Mesangial cell (primary cell): ENCODE results near the gene ATP2B3. TPM values are rescaled to one million over a fixed set of nuclear protein-coding genes. Genes with fewer than 3 reads are reported as not detected.

ENCODE experiments used
- total RNA-seq: library from RNA; depleted of rRNA; stranded (reverse); fragments of >200 nt; gene quantifications from 2 replicates; pipeline ENCODE4 v1.2.3, GENCODE V29; 2015

Gene ATP2B3
- under 0.01 TPM in 1 of 2 replicates, not detected in the other for total RNA-seq

DNA sequence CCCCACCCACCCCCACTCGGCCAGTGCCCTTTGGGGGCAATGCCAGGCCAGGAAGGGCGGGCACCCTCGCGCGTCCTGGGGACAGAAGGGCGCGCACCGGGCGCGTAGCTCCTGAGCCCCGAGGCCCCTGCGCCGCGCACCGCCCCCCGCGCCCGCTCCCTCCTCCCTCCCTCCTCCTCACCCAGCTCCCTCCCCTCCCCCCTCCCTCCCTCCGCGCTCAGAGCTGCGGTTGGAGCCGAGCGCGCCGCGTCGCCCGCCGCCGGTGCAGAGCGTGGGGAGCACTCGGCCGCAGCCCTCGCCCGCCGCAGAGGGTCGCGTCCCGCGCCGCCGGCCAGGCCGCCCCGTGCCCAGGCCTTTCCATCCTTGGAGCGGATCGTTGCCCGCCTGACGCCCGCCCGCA is at the start of gene ATP2B3:
Gene ATP2B3 (plus strand): TSS at position 220 of the 400 bp plus-strand sequence. CDS start 18,606 bp downstream, outside the sequence.

DNA sequence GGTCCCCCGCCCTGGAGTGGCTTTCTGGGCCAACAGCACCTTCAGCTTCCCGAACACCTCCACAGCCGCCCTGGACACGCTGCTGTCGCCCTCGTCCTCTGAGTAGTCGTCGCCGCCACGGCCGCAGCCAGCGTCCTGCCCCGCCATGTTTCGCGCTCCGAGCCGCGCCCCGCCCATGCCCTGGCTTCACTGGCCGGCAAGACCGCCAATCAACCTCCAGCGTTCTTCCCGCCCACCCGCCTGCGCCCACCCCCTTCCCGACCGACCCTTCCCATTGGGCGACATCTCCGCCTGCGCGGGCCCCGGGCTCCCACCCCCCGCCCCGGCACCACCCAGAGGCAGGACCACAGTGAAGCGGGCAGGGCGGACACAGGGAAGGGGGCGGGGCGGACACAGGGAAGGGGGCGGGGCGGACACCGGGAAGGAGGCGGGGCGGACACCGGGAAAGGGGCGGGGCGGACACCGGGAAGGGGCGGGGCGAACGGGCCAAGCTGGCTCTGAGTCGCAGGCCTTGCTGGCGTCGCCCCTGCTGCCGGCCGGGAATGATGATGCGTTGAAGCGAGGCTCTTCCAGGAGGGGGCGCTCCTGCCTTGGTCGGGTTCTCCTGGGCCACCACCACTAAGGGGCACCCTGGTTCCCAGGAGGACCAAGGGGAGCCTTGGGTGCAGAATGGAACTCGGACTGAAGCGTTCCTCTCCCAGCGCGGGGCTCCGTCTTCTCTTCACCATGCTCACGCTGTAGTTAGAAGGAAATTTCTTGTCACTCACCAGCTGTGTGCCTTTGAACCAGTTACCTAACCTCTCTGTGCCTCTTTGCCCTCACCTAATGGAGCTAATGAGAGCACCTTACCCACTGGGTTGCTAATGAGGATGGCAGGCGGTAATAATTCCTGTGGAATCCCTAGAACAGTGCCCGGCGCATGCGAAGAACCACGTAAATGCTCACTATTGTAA is 46.8 kb upstream of the ATP2B3 start, which contains the start of gene HAUS7:
Gene HAUS7 (minus strand): TSS at position 166 of the 953 bp plus-strand sequence. CDS start 19 bp downstream, at position 147.

GRCh38 chrX:153494541-153495361 is 22.7 kb upstream of the ATP2B3 start, which contains the start of gene BGN:
Gene BGN, plus strand, starts transcription at chrX:153494980. Its CDS starts 9,652 bp downstream, at chrX:153504632.

DNA sequence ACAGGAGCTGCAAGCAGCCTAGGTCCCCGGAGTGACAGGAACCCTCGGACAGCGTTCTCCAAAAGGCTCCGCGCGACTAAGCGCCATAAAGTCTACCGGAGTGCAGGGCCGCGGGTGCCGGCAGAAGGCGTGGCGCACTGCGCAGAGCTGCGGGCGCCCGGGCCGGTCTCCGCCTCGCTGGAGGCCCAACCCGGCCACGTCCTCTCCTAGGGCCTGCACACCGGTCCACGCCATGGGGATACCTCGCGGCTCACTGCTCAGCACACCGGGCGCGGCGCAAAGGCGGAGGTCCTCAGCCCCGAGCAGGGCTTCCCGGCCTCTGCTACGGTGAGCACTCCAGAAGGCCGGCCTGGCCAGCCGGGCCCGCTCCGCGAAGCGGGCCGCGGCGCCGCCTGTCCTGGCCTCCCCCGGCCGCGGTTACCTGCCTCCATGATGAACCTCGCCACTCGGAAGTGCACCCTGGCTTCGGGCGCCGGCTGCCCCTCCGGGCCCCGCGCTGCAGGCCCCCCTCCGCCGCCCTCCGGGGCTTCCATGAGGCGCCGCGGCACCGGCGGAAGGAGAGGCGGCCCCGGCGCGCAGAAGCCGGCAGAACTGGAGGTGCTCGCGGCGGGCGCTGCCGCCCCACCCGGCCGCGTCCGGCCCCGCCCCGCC is 81.2 kb downstream of the ATP2B3 start, which contains the start of gene CCNQ:
Gene CCNQ (minus strand): TSS at position 599 of the 651 bp plus-strand sequence. CDS start 66 bp downstream, at position 533.

Other genes with a start within 250 kb of the ATP2B3 start
- not detected in 2 replicates for gene PNMA6F, start 195.9 kb upstream of the ATP2B3 start, total RNA-seq
- 5.9 and 10.1 TPM in 2 replicates for gene ZNF275, start 183.5 kb upstream of the ATP2B3 start, total RNA-seq
- gene PNMA6E, start 116.3 kb upstream of the ATP2B3 start, total RNA-seq, result not detected in 2 replicates
- 0.49 and 0.89 TPM in 2 replicates for gene ZFP92, start 106.2 kb upstream of the ATP2B3 start, total RNA-seq
- 0.13 and 0.98 TPM in 2 replicates for gene TREX2, start 71.6 kb upstream of the ATP2B3 start, total RNA-seq
- 17.1 and 48.6 TPM in 2 replicates for gene HAUS7, start 47.1 kb upstream of the ATP2B3 start, total RNA-seq
- 17.4 and 86.5 TPM in 2 replicates for gene BGN, start 22.7 kb upstream of the ATP2B3 start, total RNA-seq
- 33.3 and 50.8 TPM in 2 replicates for gene CCNQ, start 81.5 kb downstream of the ATP2B3 start, total RNA-seq
- gene DUSP9, start 129.6 kb downstream of the ATP2B3 start, total RNA-seq, result 0.13 and 1.3 TPM in 2 replicates
- 1.1 TPM in 1 of 2 replicates, not detected in the other for gene PNCK, start 156.2 kb downstream of the ATP2B3 start, total RNA-seq
- gene SLC6A8, start 170.3 kb downstream of the ATP2B3 start, total RNA-seq, result 18.7 and 53.7 TPM in 2 replicates
- gene BCAP31, start 206.7 kb downstream of the ATP2B3 start, total RNA-seq, result 78.3 and 104 TPM in 2 replicates
- gene ABCD1, start 207.2 kb downstream of the ATP2B3 start, total RNA-seq, result 9.8 and 22.2 TPM in 2 replicates
- 4.6 and 8.4 TPM in 2 replicates for gene PLXNB3, start 246.6 kb downstream of the ATP2B3 start, total RNA-seq